Fibroblast of lung (primary cell): ENCODE measurements around the gene ARSH. TPM values are rescaled to one million over a fixed set of nuclear protein-coding genes. Genes with fewer than 3 reads are reported as not detected.

ENCODE experiments used
- DNase-seq, 2 donors: peaks; one replicate each; pipeline versions ENCODE4 v3.0.0 to v3.0.0-alpha.2; 2010; ENCODE audit warnings: low read depth in 2 of 2
- H2AFZ ChIP-seq: 2 replicates; pipeline ENCODE4 v1.5.1; 2012; ENCODE audit warnings: low read length, control low read depth, inconsistent platforms
- H3K27ac ChIP-seq: 2 replicates; pipeline ENCODE4 v1.5.1; 2011; ENCODE audit warnings: low read length, control low read depth; ENCODE audit not compliant: insufficient read depth
- H3K27me3 ChIP-seq: 2 replicates; pipeline ENCODE4 v1.5.1; 2011; ENCODE audit warnings: mild to moderate bottlenecking, low read length; ENCODE audit not compliant: control insufficient read depth, insufficient read depth
- H3K36me3 ChIP-seq: 2 replicates; pipeline ENCODE4 v1.5.1; 2011; ENCODE audit warnings: low read length; ENCODE audit not compliant: control insufficient read depth, insufficient read depth
- H3K4me1 ChIP-seq: 2 replicates; pipeline ENCODE4 v1.5.1; 2011; ENCODE audit warnings: low read length; ENCODE audit not compliant: control insufficient read depth, insufficient read depth; ENCODE audit errors: extremely low read depth
- H3K4me2 ChIP-seq: 2 replicates; pipeline ENCODE4 v1.5.1; 2011; ENCODE audit warnings: low read length, control low read depth; ENCODE audit not compliant: insufficient read depth; ENCODE audit errors: extremely low read depth
- H3K4me3 ChIP-seq, 4 experiments: fragments of 200-600 bp in 1 of 4; sonication (generic) in 1 of 4; replicated peaks in 1 of 4; 2 replicates each; pipeline ENCODE4 v1.5.1; 2011 to 2016; ENCODE audit warnings: low read length in 4 of 4, low read depth in 3 of 4, mild to moderate bottlenecking in 3 of 4, control low read depth in 2 of 4, inconsistent platforms in 1 of 4, mixed read lengths in 1 of 4; ENCODE audit not compliant: insufficient read depth in 1 of 4; ENCODE audit errors: control extremely low read depth in 1 of 4
- H3K79me2 ChIP-seq: 2 replicates; pipeline ENCODE4 v1.5.1; 2012; ENCODE audit warnings: mild to moderate bottlenecking, low read length, inconsistent platforms; ENCODE audit not compliant: control insufficient read depth, insufficient read depth
- H3K9ac ChIP-seq: 2 replicates; pipeline ENCODE4 v1.5.1; 2011; ENCODE audit warnings: mild to moderate bottlenecking, low read length, control low read depth; ENCODE audit not compliant: insufficient read depth
- H3K9me3 ChIP-seq: 2 replicates; pipeline ENCODE4 v1.5.1; 2012; ENCODE audit warnings: low read depth, low read length; ENCODE audit not compliant: control insufficient read depth, insufficient read depth
- H4K20me1 ChIP-seq: 2 replicates; pipeline ENCODE4 v1.5.1; 2011; ENCODE audit warnings: low read length; ENCODE audit not compliant: control insufficient read depth, insufficient read depth; ENCODE audit errors: extremely low read depth
- CTCF ChIP-seq, 2 donors: IDR thresholded peaks in 1 of 2; conservative IDR thresholded peaks in 1 of 2; 1 replicate in 1 of 2; 2 replicates in 1 of 2; pipeline ENCODE4 v1.5.1; 2011 to 2012; ENCODE audit warnings: low read length in 2 of 2, control low read depth in 1 of 2, inconsistent platforms in 1 of 2, low read depth in 1 of 2, mild to moderate bottlenecking in 1 of 2
- EZH2 ChIP-seq: IDR thresholded peaks from 2 replicates; pipeline ENCODE4 v1.5.1; 2012; ENCODE audit warnings: low read length, control low read depth, mild to moderate bottlenecking; ENCODE audit errors: missing control alignments
- polyA plus RNA-seq, 2 donors: library from polyadenylated mRNA; depleted of rRNA in 1 of 2; stranded (reverse) in 1 of 2; unstranded in 1 of 2; fragments of >200 nt; gene quantifications; 2 replicates each; pipeline ENCODE4 v1.2.1, GENCODE V29; 2011 to 2012; ENCODE audit warnings: missing spikeins in 1 of 2
- total RNA-seq: library from RNA; depleted of rRNA; stranded (reverse); fragments of >200 nt; gene quantifications from 2 replicates; pipeline ENCODE4 v1.2.1, GENCODE V29; 2014

Gene ARSH
- total and polyA plus RNA-seq, 2 donors (not counting 1 experiment from before 2014, with no cell fraction given), result not detected

- H3K79me2 ChIP-seq, result no peaks in the 10 kb centered on the region
- H3K4me2 ChIP-seq, result no peak overlapping the region
- no peak overlapping the region for H2AFZ ChIP-seq
- H3K4me1 ChIP-seq, result no peaks in the 10 kb centered on the region
- no peaks in the 10 kb centered on the region for H4K20me1 ChIP-seq
- H3K4me3 ChIP-seq, result no peak overlapping the region
- H3K9ac ChIP-seq, result no peak overlapping the region
- H3K9me3 ChIP-seq, result no peaks in the 10 kb centered on the region
- no peaks in the 10 kb centered on the region for H3K27me3 ChIP-seq
- no peak overlapping the region for H3K27ac ChIP-seq
- H3K36me3 ChIP-seq, result no peaks in the 10 kb centered on the region
- TF ChIP-seq CTCF (conservative IDR thresholded peaks at IDR 0.05 in 1 of 2, IDR thresholded peaks at IDR 0.05 in 1 of 2; ENCODE audit: low read depth in 1 of 2, low read length in 2 of 2) (no peak), EZH2 (no peak)
- no peak for DNase-seq
Observed at GRCh38 chrX:2965965-2966364, 40.4 kb upstream of the ARSH start.

- Histone ChIP-seq H3K36me3 (no peaks in the 10 kb centered on the region), H3K4me1 (no peaks in the 10 kb centered on the region), H3K27ac (no peak overlapping the region), H3K27me3 (no peaks in the 10 kb centered on the region), H3K79me2 (no peaks in the 10 kb centered on the region), H3K9ac (no peak overlapping the region), H3K4me3 (no peak overlapping the region), H3K4me2 (no peak overlapping the region), H2AFZ (no peak overlapping the region), H3K9me3 (no peaks in the 10 kb centered on the region), H4K20me1 (no peaks in the 10 kb centered on the region)
- DNase-seq, result no peak
- TF ChIP-seq CTCF (conservative IDR thresholded peaks at IDR 0.05 in 1 of 2, IDR thresholded peaks at IDR 0.05 in 1 of 2; ENCODE audit: low read depth in 1 of 2, low read length in 2 of 2) (no peak), EZH2 (no peak)
Observed at GRCh38 chrX:2967012-2967411, 39.3 kb upstream of the ARSH start.

- Histone ChIP-seq H3K36me3 (no peaks in the 10 kb centered on the region), H3K4me3 (no peak overlapping the region), H3K27me3 (no peaks in the 10 kb centered on the region), H3K4me2 (no peak overlapping the region), H3K79me2 (no peaks in the 10 kb centered on the region), H2AFZ (no peak overlapping the region), H3K9me3 (no peaks in the 10 kb centered on the region), H3K9ac (no peak overlapping the region), H3K27ac (no peak overlapping the region), H3K4me1 (no peaks in the 10 kb centered on the region), H4K20me1 (no peaks in the 10 kb centered on the region)
- no peak for DNase-seq
- TF ChIP-seq CTCF (conservative IDR thresholded peaks at IDR 0.05 in 1 of 2, IDR thresholded peaks at IDR 0.05 in 1 of 2; ENCODE audit: low read depth in 1 of 2, low read length in 2 of 2) (no peak), EZH2 (no peak)
Observed at GRCh38 chrX:2967584-2967983, 38.8 kb upstream of the ARSH start.
